Body of pancreas (tissue), 4 donors: ENCODE results near the gene SEMA3D.

Source experiments
- CTCF ChIP-seq, 7 experiments: fragments of 450-650 bp in 4 of 7; fragments of 200-600 bp in 3 of 7; sonication (generic) in 3 of 7; IDR thresholded peaks; one replicate each; pipeline ENCODE4 v1.5.1; 2016 to 2019; ENCODE audit warnings: antibody characterized with exemption in 7 of 7
- POLR2A ChIP-seq, 3 donors: fragments of 450-650 bp; IDR thresholded peaks; one replicate each; pipeline ENCODE4 v1.6.1; 2016; ENCODE audit warnings: antibody characterized with exemption in 3 of 3, mild to moderate bottlenecking in 2 of 3

- TF ChIP-seq CTCF (IDR thresholded peaks at IDR 0.05) (no peak), POLR2A (IDR thresholded peaks at IDR 0.05) (no peak)
Measured at GRCh38 chr7:85019176-85019575, 167.7 kb downstream of the SEMA3D start.
